H9 (cell line): Measurements from ENCODE around the gene PGPEP1. TPM values are rescaled to one million over a fixed set of nuclear protein-coding genes. Genes with fewer than 3 reads are reported as not detected.

Source experiments
- DNase-seq: peaks from one replicate; pipeline ENCODE4 v3.0.0-alpha.2; 2017
- H2AFZ ChIP-seq: one replicate; pipeline ENCODE4 v1.6.1; 2013; ENCODE audit warnings: mild to moderate bottlenecking, low read length, control low read depth, moderate library complexity
- H2AK5ac ChIP-seq: 2 replicates; pipeline ENCODE4 v1.6.1; 2013; ENCODE audit warnings: low read length, control low read depth, mixed read lengths; ENCODE audit not compliant: insufficient read length
- H2BK120ac ChIP-seq: one replicate; pipeline ENCODE4 v1.6.1; 2013; ENCODE audit warnings: low read depth, mild to moderate bottlenecking, low read length, control low read depth, inconsistent platforms; ENCODE audit not compliant: poor library complexity, severe bottlenecking
- H2BK12ac ChIP-seq: 2 replicates; pipeline ENCODE4 v1.6.1; 2013; ENCODE audit warnings: low read length, control low read depth, mixed read lengths, low read depth; ENCODE audit not compliant: insufficient read length
- H2BK15ac ChIP-seq: 2 replicates; pipeline ENCODE4 v1.6.1; 2013; ENCODE audit warnings: low read depth, low read length, control low read depth
- H2BK20ac ChIP-seq: one replicate; pipeline ENCODE4 v1.6.1; 2013; ENCODE audit warnings: low read depth, mild to moderate bottlenecking, low read length, control low read depth, inconsistent platforms; ENCODE audit not compliant: poor library complexity, severe bottlenecking
- H2BK5ac ChIP-seq: 2 replicates; pipeline ENCODE4 v1.6.1; 2013; ENCODE audit warnings: low read length, control low read depth, mixed read lengths; ENCODE audit not compliant: insufficient read length
- H3K14ac ChIP-seq: 2 replicates; pipeline ENCODE4 v1.6.1; 2013; ENCODE audit warnings: low read length, control low read depth; ENCODE audit not compliant: insufficient read depth
- H3K18ac ChIP-seq: 2 replicates; pipeline ENCODE4 v1.6.1; 2013; ENCODE audit warnings: low read depth, mild to moderate bottlenecking, mixed read lengths, low read length, control low read depth; ENCODE audit not compliant: insufficient read length
- H3K23ac ChIP-seq: 2 replicates; pipeline ENCODE4 v1.6.1; 2013; ENCODE audit warnings: low read length, control low read depth, mixed read lengths, low read depth; ENCODE audit not compliant: insufficient read length
- H3K23me2 ChIP-seq: 2 replicates; pipeline ENCODE4 v1.6.1; 2013; ENCODE audit warnings: low read depth, mild to moderate bottlenecking, mixed read lengths, low read length, control low read depth; ENCODE audit not compliant: insufficient read length, poor library complexity, severe bottlenecking
- H3K27ac ChIP-seq: 2 replicates; pipeline ENCODE4 v1.5.1; 2013; ENCODE audit warnings: low read length, control low read depth, mixed read lengths, low read depth; ENCODE audit not compliant: insufficient read length
- H3K27me3 ChIP-seq: 2 replicates; pipeline ENCODE4 v1.6.1; 2013; ENCODE audit warnings: low read length, control low read depth, inconsistent platforms; ENCODE audit not compliant: insufficient read depth
- H3K4ac ChIP-seq: 2 replicates; pipeline ENCODE4 v1.6.1; 2013; ENCODE audit warnings: low read depth, mild to moderate bottlenecking, control low read depth, inconsistent platforms, low read length, moderate library complexity
- H3K4me1 ChIP-seq: 2 replicates; pipeline ENCODE4 v1.6.1; 2013; ENCODE audit warnings: low read length, control low read depth, inconsistent platforms; ENCODE audit not compliant: insufficient read depth
- H3K4me2 ChIP-seq: 2 replicates; pipeline ENCODE4 v1.6.1; 2013; ENCODE audit warnings: low read length, control low read depth, mixed read lengths; ENCODE audit not compliant: insufficient read length, insufficient read depth
- H3K56ac ChIP-seq: 2 replicates; pipeline ENCODE4 v1.6.1; 2013; ENCODE audit warnings: low read depth, mild to moderate bottlenecking, mixed read lengths, low read length, control low read depth; ENCODE audit not compliant: insufficient read length
- H3K79me1 ChIP-seq: 2 replicates; pipeline ENCODE4 v1.6.1; 2013; ENCODE audit warnings: low read depth, mild to moderate bottlenecking, moderate library complexity, low read length, control low read depth, inconsistent platforms; ENCODE audit not compliant: insufficient read depth, poor library complexity, severe bottlenecking
- H3K79me2 ChIP-seq: 2 replicates; pipeline ENCODE4 v1.6.1; 2013; ENCODE audit warnings: low read length, control low read depth, inconsistent platforms; ENCODE audit not compliant: insufficient read depth
- H3K9ac ChIP-seq: 2 replicates; pipeline ENCODE4 v1.6.1; 2013; ENCODE audit warnings: low read length, control low read depth, mixed read lengths; ENCODE audit not compliant: insufficient read length; ENCODE audit errors: extremely low read depth
- H3K9me3 ChIP-seq: one replicate; pipeline ENCODE4 v1.6.1; 2013; ENCODE audit warnings: low read depth, low read length, inconsistent platforms; ENCODE audit not compliant: control insufficient read depth
- H3T11ph ChIP-seq: one replicate; pipeline ENCODE4 v1.6.1; 2013; ENCODE audit warnings: mild to moderate bottlenecking, low read length, control low read depth, inconsistent platforms
- H4K20me1 ChIP-seq: one replicate; pipeline ENCODE4 v1.6.1; 2013; ENCODE audit not compliant: control insufficient read depth, insufficient read length, insufficient read depth
- H4K5ac ChIP-seq: 2 replicates; pipeline ENCODE4 v1.6.1; 2013; ENCODE audit warnings: low read depth, mild to moderate bottlenecking, mixed read lengths, low read length, control low read depth; ENCODE audit not compliant: insufficient read length
- H4K8ac ChIP-seq: replicated peaks from 2 replicates; pipeline ENCODE4 v1.6.1; 2013; ENCODE audit warnings: low read length, control low read depth, mixed read lengths, low read depth; ENCODE audit not compliant: insufficient read length
- H4K91ac ChIP-seq: 2 replicates; pipeline ENCODE4 v1.6.1; 2013; ENCODE audit warnings: low read depth, mild to moderate bottlenecking, moderate library complexity, mixed read lengths, low read length, control low read depth; ENCODE audit not compliant: insufficient read length
- H3K27ac Mint-ChIP-seq, 3 experiments: 2 replicates in 2 of 3; 3 replicates in 1 of 3; pipeline ENCODE4 v1.8.0; 2020 to 2021; ENCODE audit warnings: mixed read lengths in 3 of 3, mild to moderate bottlenecking in 1 of 3, moderate library complexity in 1 of 3
- H3K27me3 Mint-ChIP-seq: 2 replicates; pipeline ENCODE4 v1.8.0; 2021; ENCODE audit warnings: low read depth, mild to moderate bottlenecking, moderate library complexity, mixed read lengths
- H3K36me3 Mint-ChIP-seq, 3 experiments: 2 replicates in 2 of 3; 3 replicates in 1 of 3; pipeline ENCODE4 v1.8.0; 2020 to 2021; ENCODE audit warnings: low read depth in 3 of 3, mixed read lengths in 3 of 3; ENCODE audit not compliant: insufficient read depth in 1 of 3
- H3K4me1 Mint-ChIP-seq, 2 experiments: 2 replicates each; pipeline ENCODE4 v1.8.0; 2020; ENCODE audit warnings: mixed read lengths in 2 of 2
- H3K4me3 Mint-ChIP-seq, 2 experiments: 2 replicates in 1 of 2; 3 replicates in 1 of 2; pipeline ENCODE4 v1.8.0; 2020 to 2021; ENCODE audit warnings: mild to moderate bottlenecking in 2 of 2, mixed read lengths in 2 of 2, moderate library complexity in 1 of 2
- H3K9me3 Mint-ChIP-seq, 2 experiments: 2 replicates in 1 of 2; 3 replicates in 1 of 2; pipeline ENCODE4 v1.8.0; 2020; ENCODE audit warnings: mild to moderate bottlenecking in 2 of 2, mixed read lengths in 2 of 2, moderate library complexity in 1 of 2
- WGBS: extraction: QIAGEN DNeasy Blood & Tissue Kit; methylation state at CpG from one replicate; pipeline ENCODE4 v1.1.7; 2013; ENCODE audit warnings: missing lambda C conversion rate, low lambda C conversion rate, mixed read lengths; ENCODE audit not compliant: insufficient read length; ENCODE audit errors: extremely low coverage; 5-methylcytosine and 5-hydroxymethylcytosine counted together
- total RNA-seq: library from RNA; stranded (reverse); gene quantifications from 2 replicates; pipeline ENCODE4 v1.2.1, GENCODE V29; 2021
- TF ChIP-seq, protein P1 (sequence below): fragments of 200-600 bp; sonication (generic); conservative IDR thresholded peaks from 3 replicates; pipeline ENCODE4 v1.8.0; 2021; ENCODE audit warnings: antibody characterized with exemption, mild to moderate bottlenecking

PGPEP1 gene
- total RNA-seq, 1 experiment from 2014 or later = 64.8 TPM

DNA sequence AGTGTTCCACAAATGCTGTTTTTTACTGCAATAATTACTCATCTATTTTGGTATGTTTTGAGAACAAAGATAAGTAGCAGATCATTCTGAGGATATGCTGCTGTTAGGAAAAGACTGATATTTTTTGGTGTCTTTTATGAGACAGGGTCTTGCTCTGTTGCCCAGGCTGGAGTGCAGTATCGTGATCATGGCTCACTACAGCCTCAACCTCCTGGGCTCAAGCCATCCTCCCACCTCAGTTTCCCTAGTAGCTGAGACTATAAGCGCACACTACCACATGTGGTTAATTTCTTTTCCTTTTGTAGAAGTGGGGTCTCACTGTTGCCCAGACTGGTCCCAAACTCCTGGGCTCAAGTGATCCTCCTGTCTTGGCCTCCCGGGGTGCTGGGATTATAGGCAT is 27.0 kb upstream of the PGPEP1 start:
- Histone ChIP-seq H2BK20ac (no peak overlapping the region), H2AK5ac (no peak overlapping the region), H3K18ac (no peak overlapping the region), H3K79me2 (no peaks in the 10 kb centered on the region; the same call in 1 of the 2 replicates), H3K14ac (no peak overlapping the region), H3K4me2 (no peak overlapping the region), H4K8ac (no peak overlapping the region), H2BK120ac (no peak overlapping the region), H3K56ac (no peak overlapping the region), H3K9me3 (no peaks in the 10 kb centered on the region), H4K20me1 (no peaks in the 10 kb centered on the region), H4K91ac (no peak overlapping the region), H3K23me2 (no peaks in the 10 kb centered on the region), H3K27me3 (no peaks in the 10 kb centered on the region), H3K9ac (no peak overlapping the region), H4K5ac (no peak overlapping the region), H2AFZ (no peak overlapping the region), H3K4me1 (no peaks in the 10 kb centered on the region), H3K27ac (no peak overlapping the region), H3T11ph (no peak overlapping the region), H2BK5ac (no peak overlapping the region), H2BK12ac (no peak overlapping the region), H3K23ac (no peak overlapping the region), H3K4ac (no peak overlapping the region), H3K79me1 (no peaks in the 10 kb centered on the region), H2BK15ac (no peak overlapping the region)
- Mint-ChIP-seq H3K36me3 (peaks cover 26 to 73% (median 55%) of the 10 kb centered on the region in 3 experiments), H3K4me1 (no peaks in the 10 kb centered on the region), H3K27ac (no peak overlapping the region; a peak in 1 of 7 replicates), H3K9me3 (no peaks in the 10 kb centered on the region), H3K4me3 (no peak overlapping the region), H3K27me3 (no peaks in the 10 kb centered on the region)
- TF ChIP-seq, protein P1, sequence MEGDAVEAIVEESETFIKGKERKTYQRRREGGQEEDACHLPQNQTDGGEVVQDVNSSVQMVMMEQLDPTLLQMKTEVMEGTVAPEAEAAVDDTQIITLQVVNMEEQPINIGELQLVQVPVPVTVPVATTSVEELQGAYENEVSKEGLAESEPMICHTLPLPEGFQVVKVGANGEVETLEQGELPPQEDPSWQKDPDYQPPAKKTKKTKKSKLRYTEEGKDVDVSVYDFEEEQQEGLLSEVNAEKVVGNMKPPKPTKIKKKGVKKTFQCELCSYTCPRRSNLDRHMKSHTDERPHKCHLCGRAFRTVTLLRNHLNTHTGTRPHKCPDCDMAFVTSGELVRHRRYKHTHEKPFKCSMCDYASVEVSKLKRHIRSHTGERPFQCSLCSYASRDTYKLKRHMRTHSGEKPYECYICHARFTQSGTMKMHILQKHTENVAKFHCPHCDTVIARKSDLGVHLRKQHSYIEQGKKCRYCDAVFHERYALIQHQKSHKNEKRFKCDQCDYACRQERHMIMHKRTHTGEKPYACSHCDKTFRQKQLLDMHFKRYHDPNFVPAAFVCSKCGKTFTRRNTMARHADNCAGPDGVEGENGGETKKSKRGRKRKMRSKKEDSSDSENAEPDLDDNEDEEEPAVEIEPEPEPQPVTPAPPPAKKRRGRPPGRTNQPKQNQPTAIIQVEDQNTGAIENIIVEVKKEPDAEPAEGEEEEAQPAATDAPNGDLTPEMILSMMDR = no peak
- no peak for DNase-seq
- no CpG with 5 or more reads among the region's 3 CpGs for WGBS
